Caco-2 (cell line): ENCODE results near the gene ALPL. TPM values are rescaled to one million over a fixed set of nuclear protein-coding genes. Genes with fewer than 3 reads are reported as not detected.

ENCODE experiments used
- BruUV-seq: library from RNA; stranded (reverse); fragments of 400-500 nt; replicated peaks from 2 replicates; lab custom pipeline; 2021; lab: Mats Ljungman, UMichigan
- CTCF ChIA-PET: fragments of 300-600 bp; sonication (Branson Sonifier 250); formaldehyde crosslinking; loops from one replicate; lab custom pipeline; 2022; ENCODE audit warnings: antibody characterized with exemption; lab: Charles Lee
- POLR2A ChIA-PET: fragments of 300-600 bp; sonication (Branson Sonifier 250); formaldehyde crosslinking; loops from one replicate; lab custom pipeline; 2022; ENCODE audit warnings: antibody characterized with exemption; lab: Charles Lee
- DNase-seq, 2 experiments: peaks; one replicate each; pipeline versions ENCODE4 v3.0.0 to v3.0.0-alpha.2; 2020 to 2022
- H3K27me3 ChIP-seq: replicated peaks from 2 replicates; pipeline ENCODE4 v1.6.0; 2011; ENCODE audit warnings: low read length; ENCODE audit not compliant: control insufficient read depth, insufficient read depth
- H3K36me3 ChIP-seq: 2 replicates; pipeline ENCODE4 v1.5.1; 2011; ENCODE audit warnings: low read length; ENCODE audit not compliant: control insufficient read depth, insufficient read depth
- H3K4me1 ChIP-seq: fragments of 250-450 bp; sonication (Bioruptor Pico); 2 replicates; pipeline ENCODE4 v1.5.1; 2020; ENCODE audit warnings: mild to moderate bottlenecking
- H3K4me3 ChIP-seq: 2 replicates; pipeline ENCODE4 v1.5.1; 2011; ENCODE audit warnings: low read depth, mild to moderate bottlenecking, control low read depth, low read length
- H3K9me3 ChIP-seq: fragments of 250-450 bp; sonication (Bioruptor Pico); 2 replicates; pipeline ENCODE4 v1.5.1; 2020; ENCODE audit warnings: mild to moderate bottlenecking, moderate library complexity
- H3K27ac Mint-ChIP-seq: one replicate; pipeline ENCODE4 v1.8.0; 2022; ENCODE audit warnings: mixed read lengths; ENCODE audit not compliant: unreplicated experiment
- H3K27me3 Mint-ChIP-seq: one replicate; pipeline ENCODE4 v1.8.0; 2022; ENCODE audit warnings: mixed read lengths; ENCODE audit not compliant: insufficient read depth, unreplicated experiment
- H3K36me3 Mint-ChIP-seq: one replicate; pipeline ENCODE4 v1.8.0; 2022; ENCODE audit warnings: mild to moderate bottlenecking, mixed read lengths; ENCODE audit not compliant: insufficient read depth, unreplicated experiment
- H3K4me1 Mint-ChIP-seq: one replicate; pipeline ENCODE4 v1.8.0; 2022; ENCODE audit warnings: low read depth, mixed read lengths; ENCODE audit not compliant: unreplicated experiment
- H3K4me3 Mint-ChIP-seq: one replicate; pipeline ENCODE4 v1.8.0; 2022; ENCODE audit warnings: mild to moderate bottlenecking, moderate library complexity, mixed read lengths; ENCODE audit not compliant: unreplicated experiment
- H3K9me3 Mint-ChIP-seq: one replicate; pipeline ENCODE4 v1.8.0; 2022; ENCODE audit warnings: mixed read lengths; ENCODE audit not compliant: unreplicated experiment
- CTCF ChIP-seq, 2 experiments: fragments of 200-600 bp in 1 of 2; IDR thresholded peaks; 1 replicate in 1 of 2; 2 replicates in 1 of 2; pipeline versions ENCODE4 v1.5.1 to v1.8.0; 2011 to 2022; ENCODE audit warnings: antibody characterized with exemption in 1 of 2, control low read depth in 1 of 2, inconsistent platforms in 1 of 2, low read depth in 1 of 2, low read length in 1 of 2, mild to moderate bottlenecking in 1 of 2, moderate library complexity in 1 of 2; ENCODE audit not compliant: insufficient read depth in 1 of 2, severe bottlenecking in 1 of 2, unreplicated experiment in 1 of 2
- intact Hi-C: fragments of 100-400 bp; cut with micrococcal nuclease; formaldehyde crosslinking; loops from one replicate; pipeline ENCODE4 v1.10.0; 2022; ENCODE audit not compliant: unreplicated experiment
- total RNA-seq: library from RNA; stranded (reverse); gene quantifications from 2 replicates; pipeline ENCODE4 v1.2.3, GENCODE V29; 2022

ALPL gene
- total RNA-seq, 1 experiment from 2014 or later: 0.79 TPM

DNA sequence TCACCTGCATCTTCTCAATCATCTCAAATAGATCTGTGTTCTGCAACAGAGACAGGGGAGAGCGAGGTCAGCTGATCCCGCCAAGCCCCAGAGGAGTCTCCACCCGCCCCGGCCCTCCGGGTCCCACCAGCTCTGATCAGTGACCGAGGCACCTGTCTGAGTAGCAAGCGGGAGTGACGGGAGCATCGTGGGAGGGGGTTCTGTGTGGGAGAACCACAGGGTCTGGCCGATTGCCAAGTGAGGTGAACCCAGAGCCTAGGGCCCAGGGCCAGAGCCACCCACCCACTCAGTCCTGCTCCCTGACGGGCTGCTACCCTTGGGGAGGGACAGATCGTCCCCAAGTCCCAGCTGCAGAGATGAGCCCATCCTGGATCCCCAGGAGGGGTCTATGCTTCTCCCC, 110.8 kb downstream of the ALPL start:
- intact Hi-C loops: no loop called here

DNA sequence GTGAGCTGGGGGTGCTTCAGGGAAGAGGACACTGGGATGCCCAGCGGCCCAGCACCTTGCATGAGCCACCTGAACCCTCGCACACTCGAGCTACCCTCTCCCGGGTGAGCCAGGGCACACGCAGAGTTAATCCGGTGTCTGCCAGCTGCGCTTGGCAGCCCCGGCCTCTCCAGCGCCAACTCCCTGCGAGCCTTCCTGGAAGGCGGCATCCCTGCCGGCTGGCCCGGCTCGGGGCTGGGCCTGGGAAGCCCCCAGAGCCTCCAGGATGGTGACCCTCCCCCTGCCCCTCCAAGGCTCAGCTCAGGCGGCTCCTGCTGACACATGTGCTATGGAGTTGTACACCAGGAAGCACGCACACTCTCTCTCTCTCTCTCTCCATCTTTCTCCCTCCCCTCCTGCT, 111.3 kb downstream of the ALPL start:
- Mint-ChIP-seq H3K36me3 (no peaks in the 10 kb centered on the region), H3K27me3 (no peaks in the 10 kb centered on the region), H3K27ac (no peak overlapping the region), H3K9me3 (no peaks in the 10 kb centered on the region), H3K4me1 (peaks cover 15% of the 10 kb centered on the region), H3K4me3 (no peak overlapping the region)
- H3K9me3 ChIP-seq: no peaks in the 10 kb centered on the region
- no TSS peak for BruUV-seq
- peaks cover 15% of the 10 kb centered on the region for H3K4me1 ChIP-seq
- no peaks in the 10 kb centered on the region for H3K36me3 ChIP-seq
- ChIA-PET POLR2A (no interaction called here), CTCF (no interaction called here)
- H3K4me3 ChIP-seq: no peak overlapping the region
- no peaks in the 10 kb centered on the region for H3K27me3 ChIP-seq
- TF ChIP-seq CTCF (IDR thresholded peaks at IDR 0.05; ENCODE audit: insufficient read depth in 1 of 2, low read depth in 1 of 2, low read length in 1 of 2, severe bottlenecking in 1 of 2, unreplicated experiment in 1 of 2): no peak
- intact Hi-C loops: no loop called here
- no peak for DNase-seq

More for the DNA sequence above, 110.8 kb downstream of the ALPL start:
- Histone ChIP-seq H3K36me3 (no peaks in the 10 kb centered on the region), H3K4me1 (peaks cover 18% of the 10 kb centered on the region), H3K27me3 (no peaks in the 10 kb centered on the region), H3K4me3 (no peak overlapping the region), H3K9me3 (no peaks in the 10 kb centered on the region)
- Mint-ChIP-seq H3K9me3 (no peaks in the 10 kb centered on the region), H3K27me3 (no peaks in the 10 kb centered on the region), H3K36me3 (no peaks in the 10 kb centered on the region), H3K4me3 (no peak overlapping the region), H3K27ac (no peak overlapping the region), H3K4me1 (peaks cover 19% of the 10 kb centered on the region)
- no TSS peak for BruUV-seq
- CTCF ChIA-PET: no interaction called here
- DNase-seq: no peak
- TF ChIP-seq CTCF (IDR thresholded peaks at IDR 0.05; ENCODE audit: insufficient read depth in 1 of 2, low read depth in 1 of 2, low read length in 1 of 2, severe bottlenecking in 1 of 2, unreplicated experiment in 1 of 2): no peak
- POLR2A ChIA-PET: no interaction called here

GRCh38 chr1:21621051-21621450, 111.8 kb downstream of the ALPL start:
- no peak for DNase-seq
- Mint-ChIP-seq H3K9me3 (no peaks in the 10 kb centered on the region), H3K27ac (no peak overlapping the region), H3K27me3 (no peaks in the 10 kb centered on the region), H3K4me3 (peak overlapping the region; percentile 48), H3K4me1 (peaks cover 10% of the 10 kb centered on the region), H3K36me3 (no peaks in the 10 kb centered on the region)
- no peaks in the 10 kb centered on the region for H3K36me3 ChIP-seq
- intact Hi-C loops: no loop called here
- no TSS peak for BruUV-seq
- H3K27me3 ChIP-seq: no peaks in the 10 kb centered on the region
- H3K4me3 ChIP-seq: no peak overlapping the region
- peaks cover 15% of the 10 kb centered on the region for H3K4me1 ChIP-seq
- ChIA-PET POLR2A (no interaction called here), CTCF (no interaction called here)
- no peak for TF ChIP-seq CTCF (IDR thresholded peaks at IDR 0.05; ENCODE audit: insufficient read depth in 1 of 2, low read depth in 1 of 2, low read length in 1 of 2, severe bottlenecking in 1 of 2, unreplicated experiment in 1 of 2)
- H3K9me3 ChIP-seq: no peaks in the 10 kb centered on the region
